Activated naive CD4-positive, alpha-beta T cell treated with anti-CD3 and anti-CD28 coated beads for 36 hours (primary cell): ENCODE measurements around the gene MED9. TPM values are rescaled to one million over a fixed set of nuclear protein-coding genes. Genes with fewer than 3 reads are reported as not detected.
"Not testable (repeated sequence)": the region's sequence is repeated elsewhere in the genome, so short reads cannot be mapped to it uniquely, and the experiment has no call there.

Experiments used
- CTCF ChIA-PET: fragments of 350-600 bp; sonication (Branson Sonifier 250); formaldehyde crosslinking; loops from one replicate; lab custom pipeline; 2021; ENCODE audit warnings: antibody characterized with exemption; lab: Charles Lee
- DNase-seq: peaks from one replicate; pipeline ENCODE4 v3.0.0-alpha.2; 2020
- H3K27ac Mint-ChIP-seq: one replicate; pipeline ENCODE4 v1.8.0; 2021; ENCODE audit warnings: mild to moderate bottlenecking, mixed read lengths
- H3K27me3 Mint-ChIP-seq: one replicate; pipeline ENCODE4 v1.8.0; 2021; ENCODE audit warnings: low read depth, mixed read lengths
- H3K36me3 Mint-ChIP-seq: one replicate; pipeline ENCODE4 v1.8.0; 2021; ENCODE audit warnings: low read depth, mixed read lengths
- H3K4me1 Mint-ChIP-seq: one replicate; pipeline ENCODE4 v1.8.0; 2021; ENCODE audit warnings: low read depth, mixed read lengths
- H3K4me3 Mint-ChIP-seq: one replicate; pipeline ENCODE4 v1.8.0; 2021; ENCODE audit warnings: mild to moderate bottlenecking, moderate library complexity, mixed read lengths
- H3K9me3 Mint-ChIP-seq: one replicate; pipeline ENCODE4 v1.8.0; 2021; ENCODE audit warnings: mixed read lengths
- intact Hi-C: fragments of 100-400 bp; cut with micrococcal nuclease; formaldehyde crosslinking; loops from one replicate; pipeline ENCODE4 v1.15.1; 2023
- total RNA-seq, 2 experiments: library from RNA; stranded (reverse); gene quantifications; one replicate each; pipeline ENCODE4 v1.2.3, GENCODE V29; 2021

The MED9 gene, protein sequence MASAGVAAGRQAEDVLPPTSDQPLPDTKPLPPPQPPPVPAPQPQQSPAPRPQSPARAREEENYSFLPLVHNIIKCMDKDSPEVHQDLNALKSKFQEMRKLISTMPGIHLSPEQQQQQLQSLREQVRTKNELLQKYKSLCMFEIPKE
- total RNA-seq: 10 to 100 TPM; 13.2 to 14.4 TPM

DNA sequence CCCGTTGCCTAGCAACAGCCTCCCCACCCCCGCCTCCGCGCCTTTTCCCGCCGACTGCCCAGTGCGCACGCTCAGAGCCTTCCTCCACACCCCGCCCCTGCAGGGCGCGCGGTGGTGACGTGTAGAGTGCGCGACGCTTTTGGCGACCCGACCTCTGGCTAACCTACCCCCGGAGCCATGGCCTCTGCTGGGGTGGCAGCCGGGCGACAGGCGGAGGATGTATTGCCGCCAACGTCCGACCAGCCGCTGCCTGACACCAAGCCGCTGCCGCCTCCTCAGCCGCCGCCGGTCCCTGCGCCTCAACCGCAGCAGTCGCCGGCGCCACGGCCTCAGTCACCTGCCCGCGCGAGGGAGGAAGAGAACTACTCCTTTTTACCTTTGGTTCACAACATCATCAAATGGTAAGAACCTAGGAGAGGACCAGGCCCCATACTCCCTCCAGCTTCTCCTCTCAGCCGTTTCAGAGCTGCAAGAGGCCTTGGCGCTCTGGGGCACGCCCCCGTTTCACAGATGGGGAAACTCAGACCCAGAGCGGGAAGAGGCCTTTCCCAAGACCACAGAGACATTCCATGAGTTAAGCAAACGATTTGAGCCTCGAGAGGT, at the start of gene MED9:
Gene MED9 (plus strand): TSS at position 136 of the 603 bp plus-strand sequence. CDS start 42 bp downstream, at position 178.
- peaks cover 15% of the 10 kb centered on the region for H3K36me3 Mint-ChIP-seq
- no peaks in the 10 kb centered on the region for H3K27me3 Mint-ChIP-seq
- peak within 1 kb of the TSS; percentile 75 for H3K27ac Mint-ChIP-seq
- intact Hi-C loops: loop anchor here (2.0 to 10.0 kb wide), 3 partner anchors 20 to 708 kb away; partner anchors contain the start of genes ALKBH5 and RASD1
- H3K4me3 Mint-ChIP-seq: peak within 1 kb of the TSS; percentile 88
- peak; percentile 96 for DNase-seq
- peaks cover 53% of the 10 kb centered on the region for H3K4me1 Mint-ChIP-seq
- CTCF ChIA-PET: no interaction called here
- no peaks in the 10 kb centered on the region for H3K9me3 Mint-ChIP-seq

GRCh38 chr17:17429222-17429621, 47.6 kb upstream of the MED9 start:
- intact Hi-C loops: no loop called here
- Mint-ChIP-seq H3K36me3 (no peaks in the 10 kb centered on the region), H3K27ac (no peak overlapping the region), H3K4me1 (no peaks in the 10 kb centered on the region), H3K4me3 (no peak overlapping the region), H3K9me3 (no peaks in the 10 kb centered on the region), H3K27me3 (no peaks in the 10 kb centered on the region)
- no peak for DNase-seq
- CTCF ChIA-PET: no interaction called here

DNA sequence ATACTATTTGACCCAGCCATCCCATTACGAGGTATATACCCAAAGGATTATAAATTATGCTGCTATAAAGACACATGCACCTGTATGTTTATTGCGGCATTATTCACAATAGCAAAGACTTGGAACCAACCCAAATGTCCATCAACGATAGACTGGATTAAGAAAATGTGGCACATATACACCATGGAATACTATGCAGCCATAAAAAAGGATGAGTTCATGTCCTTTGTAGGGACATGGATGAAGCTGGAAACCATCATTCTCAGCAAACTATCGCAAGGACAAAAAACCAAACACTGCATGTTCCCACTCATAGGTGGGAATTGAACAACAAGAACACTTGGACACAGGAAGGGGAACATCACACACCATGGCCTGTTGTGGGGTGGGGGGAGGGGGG, 45.9 kb upstream of the MED9 start:
- intact Hi-C loops, CTCF ChIA-PET, DNase-seq, H3K4me1 Mint-ChIP-seq, H3K27me3 Mint-ChIP-seq, H3K27ac Mint-ChIP-seq, H3K36me3 Mint-ChIP-seq, H3K4me3 Mint-ChIP-seq, H3K9me3 Mint-ChIP-seq: not testable (repeated sequence)

GRCh38 chr17:17431605-17432004, 45.2 kb upstream of the MED9 start:
- CTCF ChIA-PET: no interaction called here
- no peaks in the 10 kb centered on the region for H3K36me3 Mint-ChIP-seq
- H3K4me3 Mint-ChIP-seq: no peak overlapping the region
- no peaks in the 10 kb centered on the region for H3K27me3 Mint-ChIP-seq
- intact Hi-C loops: no loop called here
- DNase-seq: no peak
- no peak overlapping the region for H3K27ac Mint-ChIP-seq
- H3K9me3 Mint-ChIP-seq: no peaks in the 10 kb centered on the region
- H3K4me1 Mint-ChIP-seq: no peaks in the 10 kb centered on the region

- Mint-ChIP-seq H3K4me3 (no peak overlapping the region), H3K9me3 (no peaks in the 10 kb centered on the region), H3K4me1 (no peaks in the 10 kb centered on the region), H3K36me3 (no peaks in the 10 kb centered on the region), H3K27me3 (no peaks in the 10 kb centered on the region), H3K27ac (no peak overlapping the region)
- intact Hi-C loops: no loop called here
- no peak for DNase-seq
- CTCF ChIA-PET: no interaction called here
Measured at GRCh38 chr17:17433000-17433703, 43.6 kb upstream of the MED9 start.

DNA sequence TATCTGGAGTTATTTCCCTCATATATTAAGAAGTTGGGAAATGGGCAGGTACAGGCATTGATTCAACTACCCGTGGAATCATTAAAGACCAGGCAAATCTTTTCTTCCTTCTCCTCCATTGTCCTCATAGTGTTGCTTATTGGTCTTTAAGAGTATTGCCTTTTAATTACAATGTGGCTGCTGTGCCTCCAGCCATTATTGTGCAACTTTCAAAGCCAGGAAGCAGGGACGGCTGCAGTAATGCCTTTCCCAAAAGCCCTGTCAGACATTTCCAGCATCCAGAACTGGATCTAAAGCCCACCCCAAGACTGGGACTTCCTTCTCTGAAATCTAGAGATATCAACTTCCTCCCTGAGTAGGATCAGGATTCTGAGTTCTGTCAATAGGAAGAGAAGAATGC, 42.3 kb upstream of the MED9 start:
- no peaks in the 10 kb centered on the region for H3K36me3 Mint-ChIP-seq
- no peak overlapping the region for H3K27ac Mint-ChIP-seq
- H3K4me3 Mint-ChIP-seq: no peak overlapping the region
- H3K27me3 Mint-ChIP-seq: no peaks in the 10 kb centered on the region
- H3K9me3 Mint-ChIP-seq: no peaks in the 10 kb centered on the region
- DNase-seq: no peak
- intact Hi-C loops: no loop called here
- CTCF ChIA-PET: no interaction called here
- H3K4me1 Mint-ChIP-seq: no peaks in the 10 kb centered on the region

GRCh38 chr17:17435323-17435722, 41.5 kb upstream of the MED9 start:
- Mint-ChIP-seq H3K27ac (no peak overlapping the region), H3K36me3 (no peaks in the 10 kb centered on the region), H3K4me1 (peaks cover 4% of the 10 kb centered on the region), H3K27me3 (no peaks in the 10 kb centered on the region), H3K4me3 (no peak overlapping the region), H3K9me3 (no peaks in the 10 kb centered on the region)
- DNase-seq: no peak
- intact Hi-C loops: no loop called here
- CTCF ChIA-PET: interaction anchor here (1.4 kb wide), 2 partner anchors 79 to 81 kb away, joined by 3 to 5 read pairs; no protein-coding TSS in a partner anchor

DNA sequence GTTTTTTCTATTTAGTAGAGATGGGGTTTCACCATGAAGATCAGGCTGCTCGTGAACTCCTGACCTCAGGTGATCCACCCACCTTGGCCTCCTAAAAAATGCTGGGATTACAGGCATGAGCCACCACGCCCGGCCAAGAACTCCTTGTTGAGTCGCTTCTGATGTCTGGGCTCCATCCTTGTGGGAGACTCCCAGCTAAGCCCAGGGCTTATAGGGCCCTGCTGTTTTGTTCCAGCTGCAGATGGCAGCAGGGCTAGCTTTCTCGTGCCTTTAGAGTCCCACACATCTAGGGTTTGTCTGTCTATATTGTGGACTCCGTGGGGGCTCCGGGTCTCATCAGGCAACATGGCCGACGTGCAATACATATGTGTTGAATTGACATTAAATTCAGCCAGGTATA, 39.3 kb upstream of the MED9 start:
- peaks cover 4% of the 10 kb centered on the region for H3K4me1 Mint-ChIP-seq
- no peak overlapping the region for H3K27ac Mint-ChIP-seq
- no peaks in the 10 kb centered on the region for H3K9me3 Mint-ChIP-seq
- H3K4me3 Mint-ChIP-seq: no peak overlapping the region
- intact Hi-C loops: no loop called here
- DNase-seq: no peak
- no peaks in the 10 kb centered on the region for H3K27me3 Mint-ChIP-seq
- H3K36me3 Mint-ChIP-seq: no peaks in the 10 kb centered on the region
- CTCF ChIA-PET: interaction anchor here (1.5 kb wide), 1 partner anchor 82 kb away, joined by 4 read pairs; no protein-coding TSS in a partner anchor

DNA sequence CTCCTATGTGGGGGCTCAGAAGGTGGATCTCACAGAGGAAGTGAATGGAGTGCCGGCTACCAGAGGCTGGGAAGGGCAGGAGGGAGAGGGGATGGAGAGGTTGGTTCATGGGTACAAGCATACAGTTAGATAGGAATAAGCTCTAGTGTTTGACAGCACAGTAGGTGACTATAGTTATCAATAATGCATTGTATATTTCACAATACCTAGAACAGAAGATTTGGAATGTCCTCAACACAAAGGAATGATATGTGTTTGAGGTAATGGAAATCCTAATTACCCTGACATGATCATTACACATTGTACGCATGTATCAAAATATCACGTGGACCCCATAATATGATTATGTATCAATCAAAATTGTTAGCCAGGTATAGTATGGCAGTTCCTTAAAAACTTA, 38.9 kb upstream of the MED9 start:
- H3K4me3 Mint-ChIP-seq: no peak overlapping the region
- H3K36me3 Mint-ChIP-seq: no peaks in the 10 kb centered on the region
- CTCF ChIA-PET: interaction anchor here (1.5 kb wide), 1 partner anchor 83 kb away, joined by 4 read pairs; no protein-coding TSS in a partner anchor
- no peaks in the 10 kb centered on the region for H3K27me3 Mint-ChIP-seq
- H3K4me1 Mint-ChIP-seq: peaks cover 4% of the 10 kb centered on the region
- H3K27ac Mint-ChIP-seq: no peak overlapping the region
- intact Hi-C loops: no loop called here
- H3K9me3 Mint-ChIP-seq: no peaks in the 10 kb centered on the region
- no peak for DNase-seq

GRCh38 chr17:17440010-17440843, 36.6 kb upstream of the MED9 start:
- CTCF ChIA-PET: interaction anchor here (0.6 to 1.5 kb wide), 5 partner anchors 27 to 86 kb away, joined by 3 to 8 read pairs (median 5); no protein-coding TSS in a partner anchor
- no peak overlapping the region for H3K4me3 Mint-ChIP-seq
- intact Hi-C loops: loop anchor here (1.0 to 5.0 kb wide), 3 partner anchors 48 to 201 kb away; no protein-coding TSS in a partner anchor
- no peaks in the 10 kb centered on the region for H3K27me3 Mint-ChIP-seq
- H3K27ac Mint-ChIP-seq: no peak overlapping the region
- H3K36me3 Mint-ChIP-seq: no peaks in the 10 kb centered on the region
- no peaks in the 10 kb centered on the region for H3K9me3 Mint-ChIP-seq
- peaks cover 4% of the 10 kb centered on the region for H3K4me1 Mint-ChIP-seq
- DNase-seq: peak; percentile 85

DNA sequence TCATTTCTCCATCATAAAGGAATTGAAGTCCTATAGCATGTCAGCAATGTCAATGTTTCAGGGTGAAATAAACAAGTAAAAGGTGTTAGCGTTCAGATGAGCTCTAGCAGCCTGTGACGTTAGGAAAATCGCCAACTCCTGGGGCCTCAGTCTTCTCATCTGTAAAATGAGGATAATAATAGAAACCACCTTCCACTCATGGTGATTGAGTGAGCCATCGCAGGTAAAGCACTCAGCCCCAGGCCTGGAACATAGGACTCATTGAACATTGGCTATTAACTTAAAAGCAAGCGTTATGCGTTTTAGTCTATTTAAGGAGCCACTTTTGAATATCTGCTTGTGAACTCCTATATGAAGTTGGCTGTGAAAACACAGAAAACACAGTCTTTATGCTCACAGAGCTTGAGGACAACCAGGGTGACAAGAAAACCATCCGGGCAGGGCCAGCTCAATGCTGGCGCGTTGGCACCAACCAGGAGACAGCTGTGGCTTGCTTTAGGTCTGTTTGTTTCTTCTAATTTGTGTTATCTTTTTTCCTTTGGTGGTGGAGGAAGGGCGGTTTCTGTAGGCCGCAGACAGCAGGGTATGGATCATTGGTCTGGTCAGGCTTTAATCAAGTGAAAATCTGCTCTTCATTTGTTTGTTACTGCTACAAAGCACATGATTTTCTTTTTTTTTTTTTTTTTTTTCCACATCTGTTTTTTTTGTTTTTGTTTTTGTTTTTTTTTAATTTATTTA, 35.7 kb upstream of the MED9 start:
- Mint-ChIP-seq H3K36me3 (no peaks in the 10 kb centered on the region), H3K4me1 (peaks cover 4% of the 10 kb centered on the region), H3K9me3 (no peaks in the 10 kb centered on the region), H3K4me3 (no peak overlapping the region), H3K27ac (no peak overlapping the region), H3K27me3 (no peaks in the 10 kb centered on the region)
- CTCF ChIA-PET: interaction anchor here (1.3 to 1.5 kb wide), 2 partner anchors 69 to 87 kb away, joined by 5 to 8 read pairs; no protein-coding TSS in a partner anchor
- DNase-seq: no peak
- intact Hi-C loops: loop anchor here (1.0 to 5.0 kb wide), 3 partner anchors 49 to 200 kb away; no protein-coding TSS in a partner anchor
